ENCODE data around the gene PSPN.

- TF ChIP-seq CTCF (IDR thresholded peaks at IDR 0.05) (no peak), POLR2A (IDR thresholded peaks at IDR 0.05) (no peak)
Measured at GRCh38 chr19:6358003-6358402, 17.7 kb downstream of the PSPN start.
